ENCODE data around the gene ADGRB3. TPM values are rescaled to one million over a fixed set of nuclear protein-coding genes. Genes with fewer than 3 reads are reported as not detected.

The ADGRB3 gene
- polyA plus RNA-seq, 1 of the 3 experiments (the other 2 are of a cell fraction), result 0.12 TPM

DNA sequence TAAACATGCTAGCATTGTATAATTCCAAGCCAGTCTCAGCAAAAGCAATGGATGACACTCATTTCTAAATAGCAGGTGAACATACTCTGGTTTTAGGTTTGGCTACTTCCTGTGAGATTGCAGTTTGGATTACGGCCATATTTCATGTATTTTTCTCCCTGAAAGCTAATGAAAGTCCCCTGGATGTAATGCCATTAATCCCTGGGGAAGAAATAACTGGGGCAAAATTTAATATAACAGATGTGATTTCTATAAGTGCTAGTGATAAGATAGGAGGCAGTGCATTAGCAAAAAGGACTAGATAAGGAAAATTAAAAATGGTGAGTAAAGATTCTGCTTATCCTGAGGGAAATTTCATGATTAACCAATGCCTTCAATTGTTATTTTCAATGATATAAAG lies 238.2 kb downstream of the ADGRB3 start:
- POLR2A ChIA-PET, result no interaction called here
- H3K27me3 ChIP-seq (ENCODE audit: insufficient read depth), result no peaks in the 10 kb centered on the region
- no peak overlapping the region for H3K4me2 ChIP-seq
- DNase-seq, result peak; percentile 69
- no peaks in the 10 kb centered on the region for H3F3A ChIP-seq (replicated peaks; ENCODE audit: insufficient read depth)
- H4K20me1 ChIP-seq (ENCODE audit: insufficient read depth), result no peaks in the 10 kb centered on the region
- 8% methylated on average over 1 of the region's 1 CpG for WGBS (ENCODE audit: low lambda C conversion rate)
- H3K36me3 ChIP-seq (replicated peaks in 1 of 2; ENCODE audit: control insufficient read depth in 1 of 2, insufficient read depth in 2 of 2, low read length in 1 of 2), result no peaks in the 10 kb centered on the region
- CTCF ChIA-PET, result interaction anchor here (2.4 kb wide), 1 partner anchor 94 kb away, joined by 6 read pairs; no protein-coding TSS in a partner anchor
- no peaks in the 10 kb centered on the region for H3K79me2 ChIP-seq (ENCODE audit: insufficient read depth)
- H3K27ac ChIP-seq (ENCODE audit: low read depth in 2 of 2, low read length in 1 of 2), result peak overlapping the region in 1 of 2 experiments; percentile 76; a peak in 1 of 4 replicates
- H3K9me2 ChIP-seq, result no peaks in the 10 kb centered on the region
- H3K4me3 ChIP-seq (ENCODE audit: low read depth in 2 of 2, low read length in 1 of 2), result no peak overlapping the region
- no peak overlapping the region for H3K9ac ChIP-seq
- peaks cover 0 to 11% of the 10 kb centered on the region in 2 experiments; a peak in 2 of 4 replicates for H3K4me1 ChIP-seq (ENCODE audit: control insufficient read depth in 1 of 2, insufficient read depth in 2 of 2, low read depth in 1 of 2, low read length in 1 of 2)
- no peaks in the 10 kb centered on the region for H3K9me3 ChIP-seq
- no peak overlapping the region for H2AFZ ChIP-seq (ENCODE audit: low read depth)
- TF ChIP-seq, protein P1, sequence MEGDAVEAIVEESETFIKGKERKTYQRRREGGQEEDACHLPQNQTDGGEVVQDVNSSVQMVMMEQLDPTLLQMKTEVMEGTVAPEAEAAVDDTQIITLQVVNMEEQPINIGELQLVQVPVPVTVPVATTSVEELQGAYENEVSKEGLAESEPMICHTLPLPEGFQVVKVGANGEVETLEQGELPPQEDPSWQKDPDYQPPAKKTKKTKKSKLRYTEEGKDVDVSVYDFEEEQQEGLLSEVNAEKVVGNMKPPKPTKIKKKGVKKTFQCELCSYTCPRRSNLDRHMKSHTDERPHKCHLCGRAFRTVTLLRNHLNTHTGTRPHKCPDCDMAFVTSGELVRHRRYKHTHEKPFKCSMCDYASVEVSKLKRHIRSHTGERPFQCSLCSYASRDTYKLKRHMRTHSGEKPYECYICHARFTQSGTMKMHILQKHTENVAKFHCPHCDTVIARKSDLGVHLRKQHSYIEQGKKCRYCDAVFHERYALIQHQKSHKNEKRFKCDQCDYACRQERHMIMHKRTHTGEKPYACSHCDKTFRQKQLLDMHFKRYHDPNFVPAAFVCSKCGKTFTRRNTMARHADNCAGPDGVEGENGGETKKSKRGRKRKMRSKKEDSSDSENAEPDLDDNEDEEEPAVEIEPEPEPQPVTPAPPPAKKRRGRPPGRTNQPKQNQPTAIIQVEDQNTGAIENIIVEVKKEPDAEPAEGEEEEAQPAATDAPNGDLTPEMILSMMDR (IDR thresholded peaks at IDR 0.05), result no peak
- TF ChIP-seq GABPA (IDR thresholded peaks at IDR 0.05; ENCODE audit: low read depth) (no peak), MEF2A (IDR thresholded peaks at IDR 0.05; ENCODE audit: borderline replicate concordance, low read depth) (no peak), RFX5 (IDR thresholded peaks at IDR 0.05; ENCODE audit: low read length) (no peak; the same call in 1 of the 2 replicates), JUND (IDR thresholded peaks at IDR 0.05) (no peak), TEAD4 (IDR thresholded peaks at IDR 0.05; ENCODE audit: borderline replicate concordance, insufficient read depth) (0 out of 2 replicates have a peak, but pooled peaks have one; percentile 61), MXI1 (IDR thresholded peaks at IDR 0.05; ENCODE audit: low read depth, low read length) (peak; percentile 57; the same call in 1 of the 2 replicates), SMC3 (IDR thresholded peaks at IDR 0.05; ENCODE audit: low read depth, low read length) (no peak), POLR2AphosphoS5 (IDR thresholded peaks at IDR 0.05; ENCODE audit: low read depth, low read length) (no peak), TCF12 (IDR thresholded peaks at IDR 0.05) (peak; percentile 42), EP300 (IDR thresholded peaks at IDR 0.05; ENCODE audit: borderline replicate concordance in 1 of 2, low read depth in 1 of 2, low read length in 1 of 2) (peak in 1 of 2 experiments; percentile 96; a peak in 2 of 4 replicates), YY1 (IDR thresholded peaks at IDR 0.05; ENCODE audit: low read depth) (no peak), CHD2 (IDR thresholded peaks at IDR 0.05; ENCODE audit: low read length, partially characterized antibody) (peak; percentile 71), GATA2 (CRISPR knock-in tag; IDR thresholded peaks at IDR 0.05) (peak; percentile 94), FOXJ3 (CRISPR knock-in tag; IDR thresholded peaks at IDR 0.05) (peak; percentile 80), NRF1 (IDR thresholded peaks at IDR 0.05; ENCODE audit: low read depth, low read length) (no peak), TAF1 (IDR thresholded peaks at IDR 0.05; ENCODE audit: borderline replicate concordance, low read depth, low read length) (no peak), NFIC (IDR thresholded peaks at IDR 0.05; ENCODE audit: borderline replicate concordance) (no peak), FOSL2 (IDR thresholded peaks at IDR 0.05; ENCODE audit: borderline replicate concordance, low read depth) (no peak), RAD21 (IDR thresholded peaks at IDR 0.05; ENCODE audit: low read length) (peak; percentile 20; the same call in 1 of the 2 replicates)
- TF ChIP-seq, protein P2, sequence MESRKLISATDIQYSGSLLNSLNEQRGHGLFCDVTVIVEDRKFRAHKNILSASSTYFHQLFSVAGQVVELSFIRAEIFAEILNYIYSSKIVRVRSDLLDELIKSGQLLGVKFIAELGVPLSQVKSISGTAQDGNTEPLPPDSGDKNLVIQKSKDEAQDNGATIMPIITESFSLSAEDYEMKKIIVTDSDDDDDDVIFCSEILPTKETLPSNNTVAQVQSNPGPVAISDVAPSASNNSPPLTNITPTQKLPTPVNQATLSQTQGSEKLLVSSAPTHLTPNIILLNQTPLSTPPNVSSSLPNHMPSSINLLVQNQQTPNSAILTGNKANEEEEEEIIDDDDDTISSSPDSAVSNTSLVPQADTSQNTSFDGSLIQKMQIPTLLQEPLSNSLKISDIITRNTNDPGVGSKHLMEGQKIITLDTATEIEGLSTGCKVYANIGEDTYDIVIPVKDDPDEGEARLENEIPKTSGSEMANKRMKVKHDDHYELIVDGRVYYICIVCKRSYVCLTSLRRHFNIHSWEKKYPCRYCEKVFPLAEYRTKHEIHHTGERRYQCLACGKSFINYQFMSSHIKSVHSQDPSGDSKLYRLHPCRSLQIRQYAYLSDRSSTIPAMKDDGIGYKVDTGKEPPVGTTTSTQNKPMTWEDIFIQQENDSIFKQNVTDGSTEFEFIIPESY (IDR thresholded peaks at IDR 0.05; ENCODE audit: borderline replicate concordance, low read depth), result no peak
- TF ChIP-seq, protein P3, sequence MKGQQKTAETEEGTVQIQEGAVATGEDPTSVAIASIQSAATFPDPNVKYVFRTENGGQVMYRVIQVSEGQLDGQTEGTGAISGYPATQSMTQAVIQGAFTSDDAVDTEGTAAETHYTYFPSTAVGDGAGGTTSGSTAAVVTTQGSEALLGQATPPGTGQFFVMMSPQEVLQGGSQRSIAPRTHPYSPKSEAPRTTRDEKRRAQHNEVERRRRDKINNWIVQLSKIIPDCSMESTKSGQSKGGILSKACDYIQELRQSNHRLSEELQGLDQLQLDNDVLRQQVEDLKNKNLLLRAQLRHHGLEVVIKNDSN (IDR thresholded peaks at IDR 0.05; ENCODE audit: borderline replicate concordance, low read depth), result no peak
- TF ChIP-seq, protein P4, sequence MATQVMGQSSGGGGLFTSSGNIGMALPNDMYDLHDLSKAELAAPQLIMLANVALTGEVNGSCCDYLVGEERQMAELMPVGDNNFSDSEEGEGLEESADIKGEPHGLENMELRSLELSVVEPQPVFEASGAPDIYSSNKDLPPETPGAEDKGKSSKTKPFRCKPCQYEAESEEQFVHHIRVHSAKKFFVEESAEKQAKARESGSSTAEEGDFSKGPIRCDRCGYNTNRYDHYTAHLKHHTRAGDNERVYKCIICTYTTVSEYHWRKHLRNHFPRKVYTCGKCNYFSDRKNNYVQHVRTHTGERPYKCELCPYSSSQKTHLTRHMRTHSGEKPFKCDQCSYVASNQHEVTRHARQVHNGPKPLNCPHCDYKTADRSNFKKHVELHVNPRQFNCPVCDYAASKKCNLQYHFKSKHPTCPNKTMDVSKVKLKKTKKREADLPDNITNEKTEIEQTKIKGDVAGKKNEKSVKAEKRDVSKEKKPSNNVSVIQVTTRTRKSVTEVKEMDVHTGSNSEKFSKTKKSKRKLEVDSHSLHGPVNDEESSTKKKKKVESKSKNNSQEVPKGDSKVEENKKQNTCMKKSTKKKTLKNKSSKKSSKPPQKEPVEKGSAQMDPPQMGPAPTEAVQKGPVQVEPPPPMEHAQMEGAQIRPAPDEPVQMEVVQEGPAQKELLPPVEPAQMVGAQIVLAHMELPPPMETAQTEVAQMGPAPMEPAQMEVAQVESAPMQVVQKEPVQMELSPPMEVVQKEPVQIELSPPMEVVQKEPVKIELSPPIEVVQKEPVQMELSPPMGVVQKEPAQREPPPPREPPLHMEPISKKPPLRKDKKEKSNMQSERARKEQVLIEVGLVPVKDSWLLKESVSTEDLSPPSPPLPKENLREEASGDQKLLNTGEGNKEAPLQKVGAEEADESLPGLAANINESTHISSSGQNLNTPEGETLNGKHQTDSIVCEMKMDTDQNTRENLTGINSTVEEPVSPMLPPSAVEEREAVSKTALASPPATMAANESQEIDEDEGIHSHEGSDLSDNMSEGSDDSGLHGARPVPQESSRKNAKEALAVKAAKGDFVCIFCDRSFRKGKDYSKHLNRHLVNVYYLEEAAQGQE (IDR thresholded peaks at IDR 0.05; ENCODE audit: low read depth, low read length), result no peak
- TF ChIP-seq, protein P5, sequence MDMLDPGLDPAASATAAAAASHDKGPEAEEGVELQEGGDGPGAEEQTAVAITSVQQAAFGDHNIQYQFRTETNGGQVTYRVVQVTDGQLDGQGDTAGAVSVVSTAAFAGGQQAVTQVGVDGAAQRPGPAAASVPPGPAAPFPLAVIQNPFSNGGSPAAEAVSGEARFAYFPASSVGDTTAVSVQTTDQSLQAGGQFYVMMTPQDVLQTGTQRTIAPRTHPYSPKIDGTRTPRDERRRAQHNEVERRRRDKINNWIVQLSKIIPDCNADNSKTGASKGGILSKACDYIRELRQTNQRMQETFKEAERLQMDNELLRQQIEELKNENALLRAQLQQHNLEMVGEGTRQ (IDR thresholded peaks at IDR 0.05; ENCODE audit: borderline replicate concordance, low read depth, low read length), result no peak
- TF ChIP-seq, protein P6, sequence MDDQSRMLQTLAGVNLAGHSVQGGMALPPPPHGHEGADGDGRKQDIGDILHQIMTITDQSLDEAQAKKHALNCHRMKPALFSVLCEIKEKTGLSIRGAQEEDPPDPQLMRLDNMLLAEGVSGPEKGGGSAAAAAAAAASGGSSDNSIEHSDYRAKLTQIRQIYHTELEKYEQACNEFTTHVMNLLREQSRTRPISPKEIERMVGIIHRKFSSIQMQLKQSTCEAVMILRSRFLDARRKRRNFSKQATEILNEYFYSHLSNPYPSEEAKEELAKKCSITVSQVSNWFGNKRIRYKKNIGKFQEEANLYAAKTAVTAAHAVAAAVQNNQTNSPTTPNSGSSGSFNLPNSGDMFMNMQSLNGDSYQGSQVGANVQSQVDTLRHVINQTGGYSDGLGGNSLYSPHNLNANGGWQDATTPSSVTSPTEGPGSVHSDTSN (IDR thresholded peaks at IDR 0.05), result no peak
